Neuron (in vitro differentiated cells): ENCODE results near the gene SLC1A5.
A peak's percentile ranks its signal among the peaks of the same experiment; 100 is the strongest.
"Not testable (repeated sequence)": the region's sequence is repeated elsewhere in the genome, so short reads cannot be mapped to it uniquely, and the experiment has no call there.

Experiments
- H2AFZ ChIP-seq: one replicate; pipeline ENCODE4 v1.6.1; 2013; ENCODE audit warnings: low read depth, mild to moderate bottlenecking, inconsistent platforms, low read length, moderate library complexity
- H3K27me3 ChIP-seq: one replicate; pipeline ENCODE4 v1.6.1; 2013; ENCODE audit warnings: low read length; ENCODE audit not compliant: insufficient read depth
- H3K36me3 ChIP-seq: one replicate; pipeline ENCODE4 v1.6.1; 2013; ENCODE audit warnings: low read length; ENCODE audit not compliant: insufficient read depth
- H3K4me1 ChIP-seq: one replicate; pipeline ENCODE4 v1.6.1; 2013; ENCODE audit warnings: low read length; ENCODE audit not compliant: insufficient read depth
- H3K4me3 ChIP-seq: 2 replicates; pipeline ENCODE4 v1.5.1; 2013; ENCODE audit warnings: mild to moderate bottlenecking, low read length, moderate library complexity
- H3K9me3 ChIP-seq: one replicate; pipeline ENCODE4 v1.6.1; 2013; ENCODE audit warnings: low read length

The SLC1A5 gene

DNA sequence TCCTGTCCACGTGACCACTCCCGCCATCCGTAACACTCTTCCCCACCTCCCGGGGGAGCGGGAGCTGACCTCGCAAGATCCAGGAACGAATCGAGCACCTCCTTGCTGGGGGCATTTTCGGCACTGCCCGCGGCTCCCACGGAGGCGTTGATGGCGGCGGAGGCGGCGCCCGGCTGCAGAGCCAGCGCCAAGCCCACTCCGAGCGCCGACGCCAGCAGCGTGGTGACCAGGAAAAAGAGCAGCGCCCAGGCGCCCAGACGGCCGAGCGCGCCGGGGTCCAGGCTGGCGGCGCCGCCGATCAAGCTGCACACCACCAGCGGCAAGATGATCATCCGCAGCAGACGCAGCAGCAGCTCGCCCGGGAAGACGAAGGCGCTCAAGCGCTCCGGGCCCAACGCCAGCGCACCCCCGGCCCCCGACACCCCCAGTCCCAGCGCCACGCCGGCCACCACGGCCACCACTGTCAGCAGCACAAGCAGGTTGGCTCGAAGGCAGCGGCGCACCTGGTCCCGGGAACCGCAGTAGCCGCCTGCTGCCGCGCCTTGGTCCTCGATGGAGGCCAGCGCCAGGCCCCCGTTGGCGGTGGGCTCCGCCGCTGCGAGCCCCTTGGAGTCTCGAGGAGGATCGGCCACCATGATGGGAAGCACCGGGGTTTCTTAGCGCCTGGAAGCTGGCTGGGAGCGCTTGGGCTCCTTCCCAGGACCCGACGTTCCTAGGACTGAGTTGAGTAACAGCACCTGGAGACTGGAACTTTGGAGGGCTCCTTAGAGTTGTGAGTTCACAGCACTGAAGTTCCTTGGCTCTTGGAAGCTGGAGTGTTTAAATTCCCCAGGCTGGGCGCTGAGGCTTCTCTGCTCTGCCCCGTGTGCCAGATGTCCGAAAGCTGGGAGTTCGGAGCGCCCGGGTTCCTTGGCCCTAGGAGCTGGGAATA, 798 bp downstream of the SLC1A5 start:
- Histone ChIP-seq H3K4me1 (peaks cover 32% of the 10 kb centered on the region), H3K4me3 (peak overlapping the region; percentile 54), H2AFZ (peak overlapping the region; percentile 0)

GRCh38 chr19:46787040-46787330, 1.4 kb downstream of the SLC1A5 start:
- no peaks in the 10 kb centered on the region for H3K27me3 ChIP-seq
- H3K36me3 ChIP-seq, result peaks cover 8% of the 10 kb centered on the region
- H3K4me3 ChIP-seq, result peak overlapping the region; percentile 54
- no peaks in the 10 kb centered on the region for H3K9me3 ChIP-seq
- peaks cover 32% of the 10 kb centered on the region for H3K4me1 ChIP-seq
- H2AFZ ChIP-seq, result peak overlapping the region; percentile 0

More for the DNA sequence above, 798 bp downstream of the SLC1A5 start:
- H3K36me3 ChIP-seq, result peaks cover 5% of the 10 kb centered on the region
- H3K27me3 ChIP-seq, result no peaks in the 10 kb centered on the region
- H3K9me3 ChIP-seq, result no peaks in the 10 kb centered on the region

GRCh38 chr19:46786236-46787039, 2.0 kb downstream of the SLC1A5 start:
- H2AFZ ChIP-seq, result no peak overlapping the region
- H3K4me1 ChIP-seq, result peaks cover 32% of the 10 kb centered on the region
- H3K4me3 ChIP-seq, result peak overlapping the region; percentile 54
- H3K36me3 ChIP-seq, result peaks cover 12% of the 10 kb centered on the region
- H3K27me3 ChIP-seq, result no peaks in the 10 kb centered on the region
- H3K9me3 ChIP-seq, result no peaks in the 10 kb centered on the region

DNA sequence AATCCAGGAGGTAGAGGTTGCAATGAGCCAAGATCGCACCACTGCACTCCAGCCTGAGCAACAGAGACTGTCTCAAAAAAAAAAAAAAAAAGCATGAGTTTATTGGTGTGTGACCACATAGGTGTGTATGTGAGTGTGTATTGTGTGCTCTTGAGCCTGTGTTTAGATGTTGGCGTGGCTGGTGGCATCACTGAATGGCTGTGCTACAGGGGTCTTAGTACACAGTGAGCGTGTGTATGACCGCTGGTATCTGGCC, 2.5 kb downstream of the SLC1A5 start:
- H3K9me3 ChIP-seq, result no peaks in the 10 kb centered on the region
- H3K4me3 ChIP-seq, result peak overlapping the region; percentile 54
- H3K36me3 ChIP-seq, result peaks cover 12% of the 10 kb centered on the region
- no peak overlapping the region for H2AFZ ChIP-seq
- no peaks in the 10 kb centered on the region for H3K27me3 ChIP-seq
- peaks cover 32% of the 10 kb centered on the region for H3K4me1 ChIP-seq

GRCh38 chr19:46785054-46785979, 3.1 kb downstream of the SLC1A5 start:
- Histone ChIP-seq H3K4me3 (peak overlapping the region; percentile 54), H3K27me3 (no peaks in the 10 kb centered on the region), H3K4me1 (peaks cover 32% of the 10 kb centered on the region), H3K9me3 (no peaks in the 10 kb centered on the region), H3K36me3 (peaks cover 14% of the 10 kb centered on the region), H2AFZ (no peak overlapping the region)

DNA sequence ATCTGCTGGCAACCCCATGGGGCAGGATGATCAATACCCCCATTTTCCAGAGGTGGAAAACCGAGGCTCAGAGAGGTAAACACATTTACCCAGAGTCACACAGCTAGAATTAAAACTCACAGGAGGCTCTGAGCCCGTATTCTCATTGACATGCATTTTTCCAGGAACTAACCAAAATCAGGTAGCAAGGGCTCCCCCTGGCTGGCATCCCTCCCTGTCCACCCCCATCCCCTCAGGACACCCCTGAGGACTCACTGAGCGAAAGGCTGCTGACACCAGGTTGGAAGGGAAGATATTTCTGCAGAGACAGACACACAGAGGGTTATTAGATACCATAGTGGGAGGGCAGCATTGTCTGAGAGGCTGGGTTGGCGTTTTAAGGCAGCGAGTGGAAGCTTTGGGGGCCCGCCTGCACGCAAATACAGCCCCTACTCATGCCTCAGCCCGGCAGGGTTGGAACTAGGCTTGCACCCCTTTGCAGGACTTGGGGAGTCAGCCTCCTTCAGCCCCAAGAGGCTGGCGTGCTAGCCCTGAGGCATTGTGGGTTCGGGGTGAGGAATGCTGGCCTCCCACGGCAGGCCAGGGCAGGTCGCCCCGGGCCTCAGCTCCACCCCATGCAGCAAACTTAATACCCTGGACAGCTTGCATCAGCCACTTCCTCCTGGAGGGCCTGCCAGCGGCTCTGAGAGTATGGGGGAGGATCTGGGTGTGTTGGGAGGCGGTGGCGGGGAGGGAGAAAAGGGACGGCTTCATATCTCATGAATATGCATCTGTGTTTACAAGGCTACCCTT, 3.9 kb downstream of the SLC1A5 start:
- Histone ChIP-seq H3K27me3 (no peaks in the 10 kb centered on the region), H3K4me3 (peak overlapping the region; percentile 34), H3K9me3 (no peaks in the 10 kb centered on the region), H3K36me3 (peaks cover 18% of the 10 kb centered on the region), H2AFZ (no peak overlapping the region), H3K4me1 (peaks cover 32% of the 10 kb centered on the region)

DNA sequence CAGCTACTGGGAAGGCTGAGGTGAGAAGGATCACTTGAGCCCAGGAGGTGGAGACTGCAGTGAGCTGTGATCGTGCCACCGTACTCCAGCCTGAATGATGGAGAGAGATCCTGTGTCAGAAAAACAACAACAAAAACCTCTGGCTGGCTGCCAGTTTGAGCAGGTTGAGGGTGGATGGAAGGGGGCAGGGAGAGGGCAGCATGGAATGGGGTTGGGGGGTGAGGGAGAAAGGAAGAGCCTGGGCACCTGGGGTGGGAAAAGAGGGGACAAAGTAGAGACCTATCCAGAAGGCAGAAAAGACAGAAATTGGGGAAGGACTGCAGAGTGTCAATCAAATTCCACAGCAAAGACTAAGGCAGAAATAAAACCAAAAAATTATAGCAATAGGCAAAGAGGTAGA, 4.7 kb downstream of the SLC1A5 start:
- H3K36me3 ChIP-seq, result peaks cover 23% of the 10 kb centered on the region
- H3K27me3 ChIP-seq, result no peaks in the 10 kb centered on the region
- H3K4me1 ChIP-seq, result peaks cover 30% of the 10 kb centered on the region
- no peak overlapping the region for H2AFZ ChIP-seq
- H3K9me3 ChIP-seq, result no peaks in the 10 kb centered on the region
- peak overlapping the region; percentile 34 for H3K4me3 ChIP-seq

DNA sequence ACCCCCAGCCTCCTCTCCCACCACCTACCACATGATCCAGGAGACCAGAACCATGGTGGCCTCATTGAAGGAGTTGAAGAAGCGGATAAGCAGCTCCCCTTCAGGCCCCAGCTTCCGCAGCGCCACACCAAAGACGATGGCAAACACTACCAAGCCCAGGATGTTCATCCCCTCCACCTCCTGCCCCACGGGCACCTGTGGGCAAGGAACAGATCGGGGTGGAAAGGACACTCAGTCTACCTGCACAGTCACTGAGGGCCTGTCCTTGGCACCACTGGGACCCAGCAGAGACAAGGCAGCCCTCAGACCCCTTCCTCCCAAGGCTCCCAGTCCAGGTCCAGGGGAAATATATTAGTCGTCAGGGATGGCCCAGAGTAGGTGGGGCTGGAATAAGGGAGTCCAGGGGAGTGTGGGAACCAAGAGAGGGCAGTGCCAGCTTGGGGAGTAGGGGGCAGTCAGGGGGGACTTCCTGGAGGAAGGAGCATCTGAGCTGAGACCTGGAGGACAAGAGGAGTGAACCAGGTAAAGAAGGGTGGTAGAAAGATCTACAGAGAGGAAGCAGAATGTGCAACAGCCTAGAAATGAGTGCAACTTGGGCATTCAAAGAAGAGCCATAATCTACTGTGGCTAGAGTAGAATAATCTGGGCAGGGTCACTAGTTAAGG, 5.9 kb downstream of the SLC1A5 start:
- Histone ChIP-seq H3K9me3 (no peaks in the 10 kb centered on the region), H3K36me3 (peaks cover 31% of the 10 kb centered on the region), H3K4me3 (no peak overlapping the region), H2AFZ (no peak overlapping the region), H3K4me1 (peaks cover 26% of the 10 kb centered on the region), H3K27me3 (no peaks in the 10 kb centered on the region)

GRCh38 chr19:46777956-46778645, 10.3 kb downstream of the SLC1A5 start:
- H3K4me3 ChIP-seq, H3K9me3 ChIP-seq, H3K27me3 ChIP-seq, H3K4me1 ChIP-seq, H2AFZ ChIP-seq: not testable (repeated sequence)
- peaks cover 54% of the 10 kb centered on the region for H3K36me3 ChIP-seq

DNA sequence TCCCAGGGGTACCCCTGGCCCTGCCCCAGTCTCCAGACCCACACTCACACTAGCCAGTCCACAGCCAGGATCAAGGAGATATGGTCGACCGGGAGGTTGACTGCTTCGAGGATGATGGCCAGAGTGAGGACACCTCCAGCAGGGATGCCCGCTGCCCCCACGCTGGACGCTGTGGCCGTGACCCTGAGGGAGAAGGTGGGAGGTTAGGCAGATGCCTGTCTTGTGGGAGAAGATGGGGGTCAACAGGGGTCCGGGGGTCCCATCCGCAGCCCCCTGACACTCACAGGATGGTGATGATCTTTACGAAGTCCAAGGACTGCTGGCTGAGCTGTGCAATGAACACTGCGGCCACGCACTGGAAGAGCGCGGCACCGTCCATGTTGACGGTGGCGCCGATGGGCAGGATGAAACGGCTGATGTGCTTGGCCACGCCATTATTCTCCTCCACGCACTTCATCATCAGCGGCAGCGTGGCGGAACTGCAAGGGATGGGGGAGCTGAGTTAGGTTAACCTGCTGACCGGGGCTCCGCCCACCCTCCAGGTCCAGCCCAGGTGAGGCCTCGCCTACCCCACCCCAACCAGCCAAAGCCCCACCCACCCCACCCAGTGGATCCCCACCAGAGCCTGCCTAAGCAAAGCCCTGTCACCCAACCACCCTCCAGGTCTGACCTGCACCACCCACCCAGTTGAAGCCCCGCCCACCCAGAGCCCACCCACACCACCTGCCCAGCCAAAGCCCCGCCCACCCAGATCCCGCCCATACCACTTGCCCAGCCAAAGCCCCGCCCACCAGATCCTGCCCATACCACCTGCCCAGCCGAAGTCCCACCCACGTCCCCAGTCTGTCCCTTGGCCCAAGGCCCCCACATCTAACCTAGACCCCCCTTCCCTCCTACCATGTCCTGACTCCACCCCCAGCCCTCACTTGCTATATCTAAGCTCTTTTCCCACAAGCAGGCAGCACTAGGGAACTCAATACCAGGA, 11.2 kb downstream of the SLC1A5 start:
- Histone ChIP-seq H2AFZ (no peak overlapping the region), H3K4me1 (no peaks in the 10 kb centered on the region), H3K36me3 (peaks cover 48% of the 10 kb centered on the region), H3K4me3 (no peak overlapping the region), H3K9me3 (no peaks in the 10 kb centered on the region), H3K27me3 (no peaks in the 10 kb centered on the region)
